NCI-H1092 (cell line): ENCODE measurements around the gene OSCP1.

Experiments
- DNase-seq: peaks from one replicate; lab custom pipeline; 2025; lab: John Stamatoyannopoulos, UW

The OSCP1 gene

GRCh38 chr1:36401602-36402503 lies 48.4 kb downstream of the OSCP1 start:
- DNase-seq: no peak

- no peak for DNase-seq
These were observed 49.2 kb downstream of the OSCP1 start for GRCh38 chr1:36400825-36401601.

- DNase-seq: no peak
These were observed 49.8 kb downstream of the OSCP1 start for GRCh38 chr1:36400514-36400824.

GRCh38 chr1:36398370-36398977 lies 51.8 kb downstream of the OSCP1 start:
- no peak for DNase-seq

- DNase-seq: peak; percentile 94
These were observed 52.6 kb downstream of the OSCP1 start, which contains the start of gene LSM10 for GRCh38 chr1:36397378-36398230. Gene LSM10 (minus strand): TSS chr1:36397908. CDS start chr1:36394129, 3,779 bp downstream.

GRCh38 chr1:36397083-36397377 lies 53.2 kb downstream of the OSCP1 start:
- no peak for DNase-seq

GRCh38 chr1:36396359-36396758 lies 53.9 kb downstream of the OSCP1 start:
- DNase-seq: no peak

- DNase-seq: no peak
These were observed 56.6 kb downstream of the OSCP1 start for GRCh38 chr1:36393686-36394085.

- no peak for DNase-seq
These were observed 57.4 kb downstream of the OSCP1 start for GRCh38 chr1:36392836-36393235.

- DNase-seq: no peak
These were observed 59.0 kb downstream of the OSCP1 start for GRCh38 chr1:36391271-36391670.

GRCh38 chr1:36390411-36390810 lies 59.8 kb downstream of the OSCP1 start:
- DNase-seq: no peak

- DNase-seq: no peak
These were observed 60.3 kb downstream of the OSCP1 start for GRCh38 chr1:36389999-36390398.

GRCh38 chr1:36389261-36389660 lies 61.0 kb downstream of the OSCP1 start:
- DNase-seq: no peak

- no peak for DNase-seq
These were observed 62.9 kb downstream of the OSCP1 start for GRCh38 chr1:36387141-36387949.

- peak; percentile 18 for DNase-seq
These were observed 63.7 kb downstream of the OSCP1 start for GRCh38 chr1:36386265-36387140.

GRCh38 chr1:36385410-36386264 lies 64.6 kb downstream of the OSCP1 start, which contains the start of gene STK40:
Gene STK40 (minus strand): TSS chr1:36385924. CDS start chr1:36361332, 24,592 bp downstream.
- peak; percentile 100 for DNase-seq

- DNase-seq: peak; percentile 55
These were observed 65.5 kb downstream of the OSCP1 start for GRCh38 chr1:36384542-36385409.

- DNase-seq: no peak
These were observed 67.0 kb downstream of the OSCP1 start for GRCh38 chr1:36383240-36383639.
